HCT116 (cell line): Measurements from ENCODE around the gene ZDHHC21.

Source experiments
- CTCF ChIP-seq, 3 experiments: fragments of 200-600 bp in 1 of 3; sonication (generic) in 1 of 3; IDR thresholded peaks in 2 of 3; conservative IDR thresholded peaks in 1 of 3; 2 replicates each; pipeline ENCODE4 v1.5.1; 2012 to 2017; ENCODE audit warnings: low read depth in 2 of 3, low read length in 2 of 3, antibody characterized with exemption in 1 of 3, borderline replicate concordance in 1 of 3, control low read depth in 1 of 3, mild to moderate bottlenecking in 1 of 3, mixed read lengths in 1 of 3, mixed run types in 1 of 3, moderate library complexity in 1 of 3; ENCODE audit not compliant: insufficient read depth in 1 of 3
- EZH2phosphoT487 ChIP-seq: fragments of 200-600 bp; IDR thresholded peaks from 2 replicates; pipeline ENCODE4 v1.6.1; 2018; ENCODE audit warnings: antibody characterized with exemption, borderline replicate concordance
- JUND ChIP-seq: IDR thresholded peaks from 2 replicates; pipeline ENCODE4 v1.6.1; 2012
- MAX ChIP-seq: IDR thresholded peaks from 2 replicates; pipeline ENCODE4 v1.6.1; 2012
- POLR2A ChIP-seq: IDR thresholded peaks from 2 replicates; pipeline ENCODE4 v1.7.0; 2011; ENCODE audit warnings: borderline replicate concordance; ENCODE audit not compliant: insufficient read depth, insufficient read length; ENCODE audit errors: extremely low read depth
- POLR2AphosphoS5 ChIP-seq: IDR thresholded peaks from 2 replicates; pipeline ENCODE4 v1.6.1; 2011; ENCODE audit warnings: mild to moderate bottlenecking, low read depth, low read length, moderate library complexity
- SIN3A ChIP-seq: IDR thresholded peaks from 2 replicates; pipeline ENCODE4 v1.6.1; 2012; ENCODE audit warnings: low read depth
- SP1 ChIP-seq: IDR thresholded peaks from 2 replicates; pipeline ENCODE4 v1.6.1; 2012; ENCODE audit warnings: low read depth
- YY1 ChIP-seq: IDR thresholded peaks from 2 replicates; pipeline ENCODE4 v1.6.1; 2011; ENCODE audit warnings: low read length, low read depth, moderate library complexity, mild to moderate bottlenecking; ENCODE audit not compliant: insufficient replicate concordance; ENCODE audit errors: extremely low read depth
- ZFX ChIP-seq: fragments of 450-650 bp; IDR thresholded peaks from 2 replicates; pipeline ENCODE4 v1.6.1; 2017

GRCh38 chr9:14585730-14586473 lies 107.3 kb downstream of the ZDHHC21 start:
- no peak for TF ChIP-seq MAX
- TF ChIP-seq SP1, result no peak
- TF ChIP-seq JUND, result no peak
- TF ChIP-seq ZFX, result no peak
- no peak for TF ChIP-seq YY1
- no peak for TF ChIP-seq CTCF (IDR thresholded peaks at IDR 0.05 in 2 of 3, conservative IDR thresholded peaks at IDR 0.05 in 1 of 3; ENCODE audit: borderline replicate concordance in 1 of 3, insufficient read depth in 1 of 3, low read depth in 2 of 3, low read length in 2 of 3)
- TF ChIP-seq POLR2A, result no peak
- TF ChIP-seq POLR2AphosphoS5, result no peak
- TF ChIP-seq EZH2phosphoT487, result no peak
- TF ChIP-seq SIN3A, result no peak
